Activated CD4-positive, alpha-beta T cell treated with anti-CD3 and anti-CD28 coated beads, Interleukin-2, amount 10 ng/mL, durations not matched to agents 24 days and 14 days (primary cell): Measurements from ENCODE around the gene DNAH8. TPM values are rescaled to one million over a fixed set of nuclear protein-coding genes. Genes with fewer than 3 reads are reported as not detected.

Experiments used
- DNase-seq: peaks from one replicate; pipeline ENCODE4 v3.0.0; 2022
- H3K27ac Mint-ChIP-seq: one replicate; pipeline ENCODE4 v1.8.0; 2022; ENCODE audit warnings: mild to moderate bottlenecking, mixed read lengths
- H3K27me3 Mint-ChIP-seq: one replicate; pipeline ENCODE4 v1.8.0; 2022; ENCODE audit warnings: mixed read lengths
- H3K36me3 Mint-ChIP-seq: one replicate; pipeline ENCODE4 v1.8.0; 2022; ENCODE audit warnings: low read depth, mild to moderate bottlenecking, mixed read lengths
- H3K4me1 Mint-ChIP-seq: one replicate; pipeline ENCODE4 v1.8.0; 2021; ENCODE audit warnings: mixed read lengths
- H3K4me3 Mint-ChIP-seq: one replicate; pipeline ENCODE4 v1.8.0; 2022; ENCODE audit warnings: mild to moderate bottlenecking, moderate library complexity, mixed read lengths
- H3K9me3 Mint-ChIP-seq: one replicate; pipeline ENCODE4 v1.8.0; 2021; ENCODE audit warnings: mixed read lengths
- intact Hi-C: fragments of 100-400 bp; cut with micrococcal nuclease; formaldehyde crosslinking; loops from one replicate; pipeline ENCODE4 v1.15.1; 2023
- total RNA-seq: library from RNA; stranded (reverse); gene quantifications from 2 replicates; pipeline ENCODE4 v1.2.3, GENCODE V29; 2022

The DNAH8 gene
- total RNA-seq, 1 donor from 2014 or later: not detected

- Mint-ChIP-seq H3K9me3 (no peaks in the 10 kb centered on the region), H3K4me3 (no peak overlapping the region), H3K4me1 (no peaks in the 10 kb centered on the region), H3K27ac (no peak overlapping the region), H3K27me3 (peaks cover 9% of the 10 kb centered on the region), H3K36me3 (no peaks in the 10 kb centered on the region)
- intact Hi-C loops: no loop called here
- DNase-seq: peak; percentile 17
These were observed 228.9 kb downstream of the DNAH8 start for GRCh38 chr6:38943964-38944363.

GRCh38 chr6:38944655-38945279, 229.7 kb downstream of the DNAH8 start:
- H3K36me3 Mint-ChIP-seq: no peaks in the 10 kb centered on the region
- intact Hi-C loops: no loop called here
- no peak overlapping the region for H3K4me3 Mint-ChIP-seq
- no peak for DNase-seq
- H3K27me3 Mint-ChIP-seq: peaks cover 9% of the 10 kb centered on the region
- H3K4me1 Mint-ChIP-seq: no peaks in the 10 kb centered on the region
- H3K27ac Mint-ChIP-seq: no peak overlapping the region
- no peaks in the 10 kb centered on the region for H3K9me3 Mint-ChIP-seq

GRCh38 chr6:38955861-38956260, 240.8 kb downstream of the DNAH8 start:
- Mint-ChIP-seq H3K9me3 (peaks cover 5% of the 10 kb centered on the region), H3K27me3 (peaks cover 37% of the 10 kb centered on the region), H3K4me1 (no peaks in the 10 kb centered on the region), H3K27ac (no peak overlapping the region), H3K36me3 (no peaks in the 10 kb centered on the region), H3K4me3 (no peak overlapping the region)
- intact Hi-C loops: no loop called here
- no peak for DNase-seq

GRCh38 chr6:38957426-38957825, 242.3 kb downstream of the DNAH8 start:
- no peaks in the 10 kb centered on the region for H3K4me1 Mint-ChIP-seq
- no peak overlapping the region for H3K4me3 Mint-ChIP-seq
- peaks cover 5% of the 10 kb centered on the region for H3K9me3 Mint-ChIP-seq
- peaks cover 38% of the 10 kb centered on the region for H3K27me3 Mint-ChIP-seq
- no peak for DNase-seq
- H3K36me3 Mint-ChIP-seq: no peaks in the 10 kb centered on the region
- no peak overlapping the region for H3K27ac Mint-ChIP-seq
- intact Hi-C loops: no loop called here

GRCh38 chr6:38959138-38959537, 244.0 kb downstream of the DNAH8 start:
- Mint-ChIP-seq H3K9me3 (peaks cover 5% of the 10 kb centered on the region), H3K4me3 (no peak overlapping the region), H3K27ac (no peak overlapping the region), H3K4me1 (no peaks in the 10 kb centered on the region), H3K27me3 (peaks cover 30% of the 10 kb centered on the region), H3K36me3 (no peaks in the 10 kb centered on the region)
- no peak for DNase-seq
- intact Hi-C loops: no loop called here

- Mint-ChIP-seq H3K4me3 (no peak overlapping the region), H3K27me3 (peaks cover 29% of the 10 kb centered on the region), H3K9me3 (no peaks in the 10 kb centered on the region), H3K4me1 (no peaks in the 10 kb centered on the region), H3K36me3 (no peaks in the 10 kb centered on the region), H3K27ac (no peak overlapping the region)
- peak; percentile 18 for DNase-seq
- intact Hi-C loops: no loop called here
These were observed 253.6 kb downstream of the DNAH8 start for GRCh38 chr6:38968702-38969149.

GRCh38 chr6:38973178-38974057, 258.3 kb downstream of the DNAH8 start:
- no peaks in the 10 kb centered on the region for H3K9me3 Mint-ChIP-seq
- H3K27me3 Mint-ChIP-seq: peaks cover 45% of the 10 kb centered on the region
- H3K36me3 Mint-ChIP-seq: no peaks in the 10 kb centered on the region
- no peak overlapping the region for H3K4me3 Mint-ChIP-seq
- no peak overlapping the region for H3K27ac Mint-ChIP-seq
- H3K4me1 Mint-ChIP-seq: no peaks in the 10 kb centered on the region
- intact Hi-C loops: loop anchor here (2.0 to 10.0 kb wide), 2 partner anchors 191 to 329 kb away; no protein-coding TSS in a partner anchor
- peak; percentile 74 for DNase-seq

GRCh38 chr6:38974389-38975151, 259.5 kb downstream of the DNAH8 start:
- intact Hi-C loops: loop anchor here (10.0 kb wide), 1 partner anchor 190 kb away; no protein-coding TSS in a partner anchor
- peak; percentile 26 for DNase-seq
- no peaks in the 10 kb centered on the region for H3K36me3 Mint-ChIP-seq
- H3K4me1 Mint-ChIP-seq: no peaks in the 10 kb centered on the region
- H3K9me3 Mint-ChIP-seq: no peaks in the 10 kb centered on the region
- H3K27me3 Mint-ChIP-seq: peaks cover 49% of the 10 kb centered on the region
- H3K27ac Mint-ChIP-seq: no peak overlapping the region
- H3K4me3 Mint-ChIP-seq: no peak overlapping the region

GRCh38 chr6:38975621-38976049, 260.5 kb downstream of the DNAH8 start:
- Mint-ChIP-seq H3K4me3 (no peak overlapping the region), H3K9me3 (no peaks in the 10 kb centered on the region), H3K4me1 (no peaks in the 10 kb centered on the region), H3K36me3 (no peaks in the 10 kb centered on the region), H3K27ac (no peak overlapping the region), H3K27me3 (peaks cover 51% of the 10 kb centered on the region)
- DNase-seq: no peak
- intact Hi-C loops: loop anchor here (10.0 kb wide), 1 partner anchor 189 kb away; no protein-coding TSS in a partner anchor

- no peaks in the 10 kb centered on the region for H3K9me3 Mint-ChIP-seq
- no peak overlapping the region for H3K27ac Mint-ChIP-seq
- DNase-seq: no peak
- no peaks in the 10 kb centered on the region for H3K36me3 Mint-ChIP-seq
- H3K4me3 Mint-ChIP-seq: no peak overlapping the region
- intact Hi-C loops: loop anchor here (10.0 kb wide), 1 partner anchor 189 kb away; no protein-coding TSS in a partner anchor
- no peaks in the 10 kb centered on the region for H3K4me1 Mint-ChIP-seq
- H3K27me3 Mint-ChIP-seq: peaks cover 53% of the 10 kb centered on the region
These were observed 260.9 kb downstream of the DNAH8 start for GRCh38 chr6:38976051-38976450.

- Mint-ChIP-seq H3K4me3 (no peak overlapping the region), H3K27me3 (peaks cover 47% of the 10 kb centered on the region), H3K4me1 (no peaks in the 10 kb centered on the region), H3K9me3 (no peaks in the 10 kb centered on the region), H3K36me3 (no peaks in the 10 kb centered on the region), H3K27ac (no peak overlapping the region)
- peak; percentile 24 for DNase-seq
- intact Hi-C loops: loop anchor here (10.0 kb wide), 1 partner anchor 188 kb away; no protein-coding TSS in a partner anchor
These were observed 261.8 kb downstream of the DNAH8 start for GRCh38 chr6:38976801-38977500.

- Mint-ChIP-seq H3K36me3 (no peaks in the 10 kb centered on the region), H3K9me3 (no peaks in the 10 kb centered on the region), H3K4me1 (no peaks in the 10 kb centered on the region), H3K27me3 (peaks cover 52% of the 10 kb centered on the region), H3K27ac (no peak overlapping the region), H3K4me3 (no peak overlapping the region)
- intact Hi-C loops: loop anchor here (10.0 kb wide), 1 partner anchor 187 kb away; no protein-coding TSS in a partner anchor
- DNase-seq: no peak
These were observed 263.1 kb downstream of the DNAH8 start for GRCh38 chr6:38978139-38978704.

GRCh38 chr6:38982470-38982869, 267.4 kb downstream of the DNAH8 start:
- no peak for DNase-seq
- Mint-ChIP-seq H3K27me3 (peaks cover 31% of the 10 kb centered on the region), H3K9me3 (no peaks in the 10 kb centered on the region), H3K4me1 (no peaks in the 10 kb centered on the region), H3K36me3 (no peaks in the 10 kb centered on the region), H3K4me3 (no peak overlapping the region), H3K27ac (no peak overlapping the region)
- intact Hi-C loops: no loop called here
